Osteoblast (primary cell): Measurements from ENCODE around the gene CAMKMT. TPM values are rescaled to one million over a fixed set of nuclear protein-coding genes. Genes with fewer than 3 reads are reported as not detected.
"Not testable (repeated sequence)": the region's sequence is repeated elsewhere in the genome, so short reads cannot be mapped to it uniquely, and the experiment has no call there.

ENCODE experiments used
- DNase-seq: peaks from one replicate; pipeline ENCODE4 v3.0.0; 2011; ENCODE audit warnings: low spot score, mixed read lengths; ENCODE audit not compliant: insufficient read length; ENCODE audit errors: missing footprints
- H2AFZ ChIP-seq: 2 replicates; pipeline ENCODE4 v1.6.0; 2011; ENCODE audit warnings: mild to moderate bottlenecking, low read length
- H3K27ac ChIP-seq: 2 replicates; pipeline ENCODE4 v1.5.1; 2011; ENCODE audit warnings: mild to moderate bottlenecking, low read depth, low read length, moderate library complexity
- H3K27me3 ChIP-seq: 2 replicates; pipeline ENCODE4 v1.6.0; 2012; ENCODE audit warnings: mild to moderate bottlenecking, control low read depth, inconsistent platforms, low read length, moderate library complexity; ENCODE audit not compliant: insufficient read depth
- H3K36me3 ChIP-seq: 2 replicates; pipeline ENCODE4 v1.5.1; 2011; ENCODE audit warnings: mild to moderate bottlenecking, low read length, control low read depth, moderate library complexity; ENCODE audit not compliant: insufficient read depth
- H3K4me1 ChIP-seq: 2 replicates; pipeline ENCODE4 v1.5.1; 2011; ENCODE audit warnings: mild to moderate bottlenecking, low read length, control low read depth, moderate library complexity; ENCODE audit not compliant: insufficient read depth
- H3K4me2 ChIP-seq: 2 replicates; pipeline ENCODE4 v1.6.0; 2011; ENCODE audit warnings: mild to moderate bottlenecking, low read length; ENCODE audit not compliant: insufficient read depth
- H3K4me3 ChIP-seq: fragments of 200-600 bp; sonication (generic); 3 replicates; pipeline ENCODE4 v1.5.1; 2012; ENCODE audit warnings: mild to moderate bottlenecking, low read length, inconsistent platforms; ENCODE audit not compliant: insufficient read depth
- H3K79me2 ChIP-seq: 2 replicates; pipeline ENCODE4 v1.6.0; 2012; ENCODE audit warnings: mild to moderate bottlenecking, low read length, control low read depth, inconsistent platforms; ENCODE audit not compliant: insufficient read depth
- H3K9me3 ChIP-seq: 2 replicates; pipeline ENCODE4 v1.5.1; 2011; ENCODE audit warnings: low read depth, low read length, control low read depth
- H4K20me1 ChIP-seq: 2 replicates; pipeline ENCODE4 v1.6.0; 2012; ENCODE audit warnings: mild to moderate bottlenecking, low read length, control low read depth; ENCODE audit not compliant: insufficient read depth
- CTCF ChIP-seq: IDR thresholded peaks from 2 replicates; pipeline ENCODE4 v1.5.1; 2011; ENCODE audit warnings: mild to moderate bottlenecking, low read depth, low read length, moderate library complexity; ENCODE audit errors: extremely low read depth
- total RNA-seq: library from RNA; depleted of rRNA; stranded (reverse); fragments of >200 nt; gene quantifications from 2 replicates; pipeline ENCODE4 v1.2.3, GENCODE V29; 2012

CAMKMT gene
- total RNA-seq, 1 donor = 7.2 TPM

- Histone ChIP-seq H3K79me2 (no peaks in the 10 kb centered on the region), H3K27ac (no peak overlapping the region), H3K4me2 (no peak overlapping the region), H3K4me1 (no peaks in the 10 kb centered on the region), H3K4me3 (no peak overlapping the region), H2AFZ (no peak overlapping the region), H3K27me3 (no peaks in the 10 kb centered on the region), H3K36me3 (no peaks in the 10 kb centered on the region), H3K9me3 (no peaks in the 10 kb centered on the region), H4K20me1 (no peaks in the 10 kb centered on the region)
- no peak for TF ChIP-seq CTCF
- DNase-seq = no peak
Observed at GRCh38 chr2:44496130-44496529, 134.4 kb downstream of the CAMKMT start.

GRCh38 chr2:44498551-44498950, 136.8 kb downstream of the CAMKMT start:
- no peaks in the 10 kb centered on the region for H3K4me1 ChIP-seq

GRCh38 chr2:44505664-44506063, 143.9 kb downstream of the CAMKMT start:
- DNase-seq = not testable (repeated sequence)

More at GRCh38 chr2:44498551-44498950, 136.8 kb downstream of the CAMKMT start:
- H3K27me3 ChIP-seq = no peaks in the 10 kb centered on the region
- no peaks in the 10 kb centered on the region for H3K79me2 ChIP-seq
- no peaks in the 10 kb centered on the region for H4K20me1 ChIP-seq
- no peak for DNase-seq
- no peak for TF ChIP-seq CTCF
- H3K9me3 ChIP-seq = no peaks in the 10 kb centered on the region
- no peak overlapping the region for H3K27ac ChIP-seq
- no peak overlapping the region for H2AFZ ChIP-seq
- no peak overlapping the region for H3K4me2 ChIP-seq
- no peak overlapping the region for H3K4me3 ChIP-seq
- H3K36me3 ChIP-seq = no peaks in the 10 kb centered on the region

GRCh38 chr2:44510246-44510645, 148.5 kb downstream of the CAMKMT start:
- DNase-seq = no peak
- Histone ChIP-seq H3K4me1 (no peaks in the 10 kb centered on the region), H3K79me2 (no peaks in the 10 kb centered on the region), H3K4me3 (no peak overlapping the region), H3K27me3 (no peaks in the 10 kb centered on the region), H3K36me3 (no peaks in the 10 kb centered on the region), H3K27ac (no peak overlapping the region), H3K4me2 (no peak overlapping the region), H4K20me1 (no peaks in the 10 kb centered on the region), H3K9me3 (no peaks in the 10 kb centered on the region), H2AFZ (no peak overlapping the region)
- no peak for TF ChIP-seq CTCF

More at GRCh38 chr2:44505664-44506063, 143.9 kb downstream of the CAMKMT start:
- H3K27ac ChIP-seq, H3K9me3 ChIP-seq, H3K36me3 ChIP-seq, H4K20me1 ChIP-seq, H3K4me1 ChIP-seq, H3K4me2 ChIP-seq, H3K27me3 ChIP-seq, H2AFZ ChIP-seq, H3K79me2 ChIP-seq, H3K4me3 ChIP-seq: not testable (repeated sequence)

- H3K79me2 ChIP-seq = no peaks in the 10 kb centered on the region
- no peak overlapping the region for H3K27ac ChIP-seq
- H3K4me3 ChIP-seq = no peak overlapping the region
- H3K36me3 ChIP-seq = no peaks in the 10 kb centered on the region
- no peaks in the 10 kb centered on the region for H3K9me3 ChIP-seq
- H2AFZ ChIP-seq = peak overlapping the region; percentile 7
- no peaks in the 10 kb centered on the region for H3K27me3 ChIP-seq
- no peak overlapping the region for H3K4me2 ChIP-seq
- H4K20me1 ChIP-seq = no peaks in the 10 kb centered on the region
- peak; percentile 85 for DNase-seq
- peaks cover 6% of the 10 kb centered on the region for H3K4me1 ChIP-seq
- no peak for TF ChIP-seq CTCF
Observed at GRCh38 chr2:44515416-44515815, 153.7 kb downstream of the CAMKMT start.
